Liver (tissue), 9 donors: ENCODE data around the gene ESRRA. TPM values are rescaled to one million over a fixed set of nuclear protein-coding genes. Genes with fewer than 3 reads are reported as not detected.

ENCODE experiments used
- DNase-seq: peaks from one replicate; pipeline ENCODE4 v3.0.0-alpha.2; 2017; ENCODE audit warnings: low spot score
- H3K27ac ChIP-seq, 2 donors: one replicate each; pipeline ENCODE4 v1.7.0; 2013; ENCODE audit warnings: inconsistent platforms in 2 of 2, low read length in 2 of 2, control low read depth in 1 of 2, low read depth in 1 of 2, mild to moderate bottlenecking in 1 of 2
- H3K27me3 ChIP-seq, 4 donors: one replicate each; pipeline versions ENCODE4 v1.6.1 to v1.7.0; 2013; ENCODE audit warnings: low read length in 3 of 4, inconsistent platforms in 1 of 4, mild to moderate bottlenecking in 1 of 4, moderate library complexity in 1 of 4; ENCODE audit not compliant: control insufficient read depth in 4 of 4, insufficient read depth in 4 of 4
- H3K36me3 ChIP-seq, 4 donors: one replicate each; pipeline versions ENCODE4 v1.6.1 to v1.7.0; 2013; ENCODE audit warnings: low read length in 3 of 4, mild to moderate bottlenecking in 3 of 4, low read depth in 1 of 4, moderate library complexity in 1 of 4; ENCODE audit not compliant: control insufficient read depth in 4 of 4, insufficient read depth in 3 of 4
- H3K4me1 ChIP-seq, 4 donors: one replicate each; pipeline versions ENCODE4 v1.6.1 to v1.7.0; 2013; ENCODE audit warnings: low read length in 3 of 4, mild to moderate bottlenecking in 3 of 4, moderate library complexity in 1 of 4; ENCODE audit not compliant: control insufficient read depth in 4 of 4, insufficient read depth in 4 of 4
- H3K4me3 ChIP-seq, 3 donors: one replicate each; pipeline versions ENCODE4 v1.6.1 to v1.7.0; 2013; ENCODE audit warnings: low read length in 3 of 3, control low read depth in 1 of 3, low read depth in 1 of 3, mild to moderate bottlenecking in 1 of 3
- H3K9ac ChIP-seq, 2 donors: one replicate each; pipeline ENCODE4 v1.7.0; 2013; ENCODE audit warnings: low read length in 2 of 2, mild to moderate bottlenecking in 2 of 2, moderate library complexity in 2 of 2, control low read depth in 1 of 2, low read depth in 1 of 2
- H3K9me3 ChIP-seq, 4 donors: one replicate each; pipeline versions ENCODE4 v1.6.1 to v1.7.0; 2013; ENCODE audit warnings: low read length in 3 of 4; ENCODE audit not compliant: control insufficient read depth in 4 of 4
- ATF3 ChIP-seq: IDR thresholded peaks from 2 replicates; pipeline ENCODE4 v1.6.1; 2016; ENCODE audit warnings: antibody characterized with exemption
- EGR1 ChIP-seq, 2 donors: IDR thresholded peaks; 2 replicates each; pipeline ENCODE4 v1.6.1; 2016 to 2018; ENCODE audit warnings: antibody characterized with exemption in 2 of 2, low read depth in 2 of 2
- FOXA1 ChIP-seq: IDR thresholded peaks from 2 replicates; pipeline ENCODE4 v1.6.1; 2016; ENCODE audit warnings: antibody characterized with exemption
- FOXA2 ChIP-seq: IDR thresholded peaks from 2 replicates; pipeline ENCODE4 v1.6.1; 2016; ENCODE audit warnings: antibody characterized with exemption
- GABPA ChIP-seq, 2 donors: IDR thresholded peaks in 1 of 2; conservative IDR thresholded peaks in 1 of 2; 2 replicates each; pipeline ENCODE4 v1.6.1; 2016; ENCODE audit warnings: antibody characterized with exemption in 2 of 2, mild to moderate bottlenecking in 1 of 2, moderate library complexity in 1 of 2
- HNF4A ChIP-seq, 2 donors: conservative IDR thresholded peaks; 2 replicates each; pipeline ENCODE4 v1.6.1; 2016; ENCODE audit warnings: antibody characterized with exemption in 2 of 2, mild to moderate bottlenecking in 2 of 2
- HNF4G ChIP-seq: IDR thresholded peaks from 2 replicates; pipeline ENCODE4 v1.6.1; 2016; ENCODE audit warnings: antibody characterized with exemption
- JUND ChIP-seq, 2 donors: IDR thresholded peaks; 2 replicates each; pipeline ENCODE4 v1.6.1; 2016; ENCODE audit warnings: antibody characterized with exemption in 2 of 2
- MAX ChIP-seq: IDR thresholded peaks from 2 replicates; pipeline ENCODE4 v1.6.1; 2016; ENCODE audit warnings: antibody characterized with exemption
- NR2F2 ChIP-seq: IDR thresholded peaks from 2 replicates; pipeline ENCODE4 v1.6.1; 2016; ENCODE audit warnings: antibody characterized with exemption
- RAD21 ChIP-seq, 2 donors: IDR thresholded peaks; 2 replicates each; pipeline ENCODE4 v1.6.1; 2016; ENCODE audit warnings: antibody characterized with exemption in 2 of 2, mild to moderate bottlenecking in 2 of 2
- REST ChIP-seq: IDR thresholded peaks from 2 replicates; pipeline ENCODE4 v1.6.1; 2016; ENCODE audit warnings: antibody characterized with exemption, mild to moderate bottlenecking
- RXRA ChIP-seq, 2 donors: IDR thresholded peaks; 2 replicates each; pipeline ENCODE4 v1.6.1; 2017 to 2018; ENCODE audit warnings: antibody characterized with exemption in 2 of 2, mild to moderate bottlenecking in 1 of 2
- SP1 ChIP-seq: IDR thresholded peaks from 2 replicates; pipeline ENCODE4 v1.6.1; 2018; ENCODE audit warnings: antibody characterized with exemption, mild to moderate bottlenecking
- TAF1 ChIP-seq: conservative IDR thresholded peaks from 2 replicates; pipeline ENCODE4 v1.6.1; 2016; ENCODE audit warnings: antibody characterized with exemption, mild to moderate bottlenecking
- YY1 ChIP-seq: IDR thresholded peaks from 2 replicates; pipeline ENCODE4 v1.6.1; 2016; ENCODE audit warnings: antibody characterized with exemption, mild to moderate bottlenecking
- ZBTB33 ChIP-seq: IDR thresholded peaks from 2 replicates; pipeline ENCODE4 v1.6.1; 2016; ENCODE audit warnings: antibody characterized with exemption
- WGBS: extraction: QIAGEN DNeasy Blood & Tissue Kit; methylation state at CpG from one replicate; pipeline ENCODE4 v1.1.7; 2013; 5-methylcytosine and 5-hydroxymethylcytosine counted together
- polyA plus RNA-seq, 2 donors: library from polyadenylated mRNA; stranded (reverse) in 1 of 2; unstranded in 1 of 2; fragments of 200-250 nt in 1 of 2; fragments of >200 nt in 1 of 2; fragmentation: Nextera tagmentation in 1 of 2; extraction: Ambion mirVana in 1 of 2; gene quantifications; one replicate each; pipeline versions ENCODE4 v1.2.1 to v1.2.3, GENCODE V29; 2013 to 2015
- total RNA-seq, 2 donors: library from RNA; depleted of rRNA; stranded (reverse); fragments of >200 nt; gene quantifications; one replicate each; pipeline ENCODE4 v1.2.3, GENCODE V29; 2014
- TF ChIP-seq, protein P1 (sequence below): fragments of 150-350 bp; IDR thresholded peaks from 2 replicates; pipeline ENCODE4 v1.5.1; 2017; ENCODE audit warnings: improper control_type of control experiment, low read depth, low read length; ENCODE audit not compliant: missing input control
- donor health status: healthy.
- donor health status: healthy.
- donor health status: healthy.
- donor health status: healthy.
- donor health status: healthy.

The ESRRA gene
- total and polyA plus RNA-seq, 4 donors = 13.9 to 64.8 (median 37.5) TPM

- peak overlapping the region; percentile 9 to 54 for H3K27ac ChIP-seq
- peaks cover 9 to 38% (median 23%) of the 10 kb centered on the region in 4 donors for H3K4me1 ChIP-seq
- H3K4me3 ChIP-seq = peak overlapping the region in 1 of 3 donors; percentile 35
- H3K9ac ChIP-seq = peak overlapping the region in 1 of 2 donors; percentile 11
- DNase-seq = peak; percentile 72
- TF ChIP-seq SP1 (no peak), FOXA2 (no peak), YY1 (no peak), ATF3 (peak; percentile 77), FOXA1 (no peak), TAF1 (no peak), ZBTB33 (no peak), JUND (IDR thresholded peaks at IDR 0.05) (peak in 1 of 2 donors; percentile 81), HNF4A (conservative IDR thresholded peaks at IDR 0.05) (peak in 1 of 2 donors; percentile 12), RXRA (IDR thresholded peaks at IDR 0.05) (peak in 1 of 2 donors; percentile 11), NR2F2 (peak; percentile 42), MAX (no peak), GABPA (IDR thresholded peaks at IDR 0.05 in 1 of 2, conservative IDR thresholded peaks at IDR 0.05 in 1 of 2) (peak in 1 of 2 donors; percentile 41), RAD21 (IDR thresholded peaks at IDR 0.05) (peak; percentile 85 to 86), EGR1 (IDR thresholded peaks at IDR 0.05; ENCODE audit: low read depth in 2 of 2) (no peak), HNF4G (no peak), REST (no peak)
- TF ChIP-seq, protein P1, sequence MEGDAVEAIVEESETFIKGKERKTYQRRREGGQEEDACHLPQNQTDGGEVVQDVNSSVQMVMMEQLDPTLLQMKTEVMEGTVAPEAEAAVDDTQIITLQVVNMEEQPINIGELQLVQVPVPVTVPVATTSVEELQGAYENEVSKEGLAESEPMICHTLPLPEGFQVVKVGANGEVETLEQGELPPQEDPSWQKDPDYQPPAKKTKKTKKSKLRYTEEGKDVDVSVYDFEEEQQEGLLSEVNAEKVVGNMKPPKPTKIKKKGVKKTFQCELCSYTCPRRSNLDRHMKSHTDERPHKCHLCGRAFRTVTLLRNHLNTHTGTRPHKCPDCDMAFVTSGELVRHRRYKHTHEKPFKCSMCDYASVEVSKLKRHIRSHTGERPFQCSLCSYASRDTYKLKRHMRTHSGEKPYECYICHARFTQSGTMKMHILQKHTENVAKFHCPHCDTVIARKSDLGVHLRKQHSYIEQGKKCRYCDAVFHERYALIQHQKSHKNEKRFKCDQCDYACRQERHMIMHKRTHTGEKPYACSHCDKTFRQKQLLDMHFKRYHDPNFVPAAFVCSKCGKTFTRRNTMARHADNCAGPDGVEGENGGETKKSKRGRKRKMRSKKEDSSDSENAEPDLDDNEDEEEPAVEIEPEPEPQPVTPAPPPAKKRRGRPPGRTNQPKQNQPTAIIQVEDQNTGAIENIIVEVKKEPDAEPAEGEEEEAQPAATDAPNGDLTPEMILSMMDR = peak; percentile 59
- no peaks in the 10 kb centered on the region for H3K9me3 ChIP-seq
- no peaks in the 10 kb centered on the region for H3K36me3 ChIP-seq
- WGBS = 19% methylated on average over 23 of the region's 23 CpGs
- no peaks in the 10 kb centered on the region for H3K27me3 ChIP-seq
Measured at GRCh38 chr11:64355078-64355940, 50.0 kb downstream of the ESRRA start.
